ENCODE measurements around the gene SLC30A4. TPM values are rescaled to one million over a fixed set of nuclear protein-coding genes. Genes with fewer than 3 reads are reported as not detected.

The SLC30A4 gene
- total and polyA plus RNA-seq, 2 of the 8 experiments (the other 6 are each of a cell fraction or from before 2014, with no cell fraction given) = under 0.01 to 0.07 TPM

DNA sequence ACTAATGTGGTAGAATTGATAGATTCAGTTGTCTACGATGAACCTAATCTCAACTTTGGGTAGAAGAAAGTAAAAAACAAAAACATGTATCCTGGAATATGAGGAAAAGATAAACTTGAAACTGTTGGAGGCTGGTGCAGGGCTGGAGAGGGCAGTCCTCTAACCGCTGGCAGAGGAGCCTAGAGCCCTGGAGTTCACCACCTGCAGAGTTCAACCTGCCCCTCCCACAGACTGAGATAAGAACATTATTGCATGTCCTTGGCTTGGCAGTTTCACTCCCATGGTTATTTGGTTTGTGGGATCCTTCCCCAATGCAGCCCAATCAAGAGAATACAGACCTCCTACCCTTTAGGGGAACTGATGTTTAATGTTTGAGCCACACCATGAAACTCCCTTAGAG, 91.0 kb downstream of the SLC30A4 start:
- Histone ChIP-seq H3K79me2 (ENCODE audit: control insufficient read depth in 1 of 2, insufficient read depth in 2 of 2, low read length in 2 of 2) (no peaks in the 10 kb centered on the region), H2BK12ac (ENCODE audit: low read depth, low read length) (no peak overlapping the region), H3K79me1 (ENCODE audit: low read depth, low read length) (no peaks in the 10 kb centered on the region), H2AFZ (ENCODE audit: low read length) (no peak overlapping the region), H3K27me3 (replicated peaks in 1 of 4; ENCODE audit: control insufficient read depth in 3 of 4, extremely low read depth in 1 of 4, insufficient read depth in 3 of 4, low read length in 3 of 4) (peaks cover 3 to 22% (median 13%) of the 10 kb centered on the region in 4 experiments; a peak in 6 of 7 replicates), H2AK5ac (ENCODE audit: low read depth, low read length) (no peak overlapping the region), H3K23me2 (ENCODE audit: low read depth, low read length) (no peaks in the 10 kb centered on the region), H3K27ac (ENCODE audit: low read depth, low read length) (no peak overlapping the region), H4K5ac (ENCODE audit: insufficient read length, low read depth, low read length) (no peak overlapping the region), H3K23ac (ENCODE audit: insufficient read length) (no peak overlapping the region), H3K4me1 (replicated peaks in 1 of 4; ENCODE audit: control insufficient read depth in 3 of 4, insufficient read depth in 4 of 4, low read length in 3 of 4) (no peaks in the 10 kb centered on the region), H3K36me3 (ENCODE audit: control insufficient read depth in 2 of 4, insufficient read depth in 4 of 4, low read length in 3 of 4) (no peaks in the 10 kb centered on the region), H2BK20ac (ENCODE audit: low read length) (no peak overlapping the region), H3K4me2 (ENCODE audit: insufficient read depth in 1 of 2, low read depth in 2 of 2, low read length in 2 of 2) (no peak overlapping the region), H3K4me3 (ENCODE audit: extremely low read depth in 1 of 4, insufficient read depth in 2 of 4, low read depth in 3 of 4, low read length in 4 of 4) (no peak overlapping the region), H4K8ac (ENCODE audit: extremely low read depth, insufficient read depth, low read length) (no peak overlapping the region), H3K56ac (replicated peaks; ENCODE audit: insufficient read length, low read depth, low read length) (no peak overlapping the region), H3K9ac (replicated peaks in 1 of 4; ENCODE audit: extremely low read depth in 1 of 4, low read depth in 3 of 4, low read length in 3 of 4) (no peak overlapping the region), H4K20me1 (replicated peaks in 1 of 2; ENCODE audit: control insufficient read depth in 1 of 2, insufficient read depth in 2 of 2, low read length in 2 of 2) (no peaks in the 10 kb centered on the region), H2BK5ac (ENCODE audit: low read depth, low read length) (no peak overlapping the region), H4K91ac (replicated peaks; ENCODE audit: insufficient read length, low read length) (no peak overlapping the region), H2BK120ac (replicated peaks; ENCODE audit: low read depth, low read length) (no peak overlapping the region), H3K9me3 (ENCODE audit: insufficient read depth in 2 of 2, low read depth in 1 of 2, low read length in 1 of 2) (no peaks in the 10 kb centered on the region), H2BK15ac (ENCODE audit: low read length) (no peak overlapping the region), H3K14ac (ENCODE audit: insufficient read length) (no peak overlapping the region), H3K18ac (ENCODE audit: extremely low read depth, low read length) (no peak overlapping the region), H3K4ac (replicated peaks; ENCODE audit: insufficient read length, low read depth, low read length) (no peak overlapping the region)
- TF ChIP-seq BACH1 (IDR thresholded peaks at IDR 0.05; ENCODE audit: low read length) (no peak), SIN3A (conservative IDR thresholded peaks at IDR 0.05 in 1 of 2, IDR thresholded peaks at IDR 0.05 in 1 of 2; ENCODE audit: low read depth in 1 of 2, low read length in 2 of 2) (no peak), POLR2A (IDR thresholded peaks at IDR 0.05; ENCODE audit: control extremely low read depth in 1 of 2, low read depth in 2 of 2, low read length in 2 of 2) (no peak), SP1 (IDR thresholded peaks at IDR 0.05; ENCODE audit: low read depth, low read length) (no peak), ZNF274 (IDR thresholded peaks at IDR 0.05; ENCODE audit: borderline replicate concordance, extremely low read depth, low read length) (no peak)
- FAIRE-seq (no peak), DNase-seq (ENCODE audit: low read depth in 1 of 2, low spot score in 2 of 2) (no peak)
- 51% methylated on average over 2 of the region's 2 CpGs; no CpG with 5 or more reads in 1 of the 2 experiments for WGBS, 2 experiments (ENCODE audit: extremely low coverage in 1 of 2, insufficient coverage in 1 of 2, insufficient read length in 1 of 2, insufficient replicate concordance in 2 of 2, low coverage in 1 of 2, low lambda C conversion rate in 2 of 2, missing lambda C conversion rate in 1 of 2)
- ChIA-PET CTCF (ENCODE audit: partially characterized antibody) (interaction anchor here (0.6 to 5.2 kb wide), 9 partner anchors 19 to 311 kb away, joined by 3 to 76 read pairs (median 4); no protein-coding TSS in a partner anchor), POLR2A (ENCODE audit: partially characterized antibody) (interaction anchor here (0.5 kb wide), 1 partner anchor 13 kb away, joined by 3 read pairs; no protein-coding TSS in a partner anchor)

All from H1 (cell line).